COLO668 (cell line): ENCODE data around the gene LATS2.
"Not testable (repeated sequence)": the region's sequence is repeated elsewhere in the genome, so short reads cannot be mapped to it uniquely, and the experiment has no call there.

Experiments used
- DNase-seq: peaks from one replicate; lab custom pipeline; 2025; ENCODE audit not compliant: unreplicated experiment; lab: John Stamatoyannopoulos, UW

Gene LATS2

DNA sequence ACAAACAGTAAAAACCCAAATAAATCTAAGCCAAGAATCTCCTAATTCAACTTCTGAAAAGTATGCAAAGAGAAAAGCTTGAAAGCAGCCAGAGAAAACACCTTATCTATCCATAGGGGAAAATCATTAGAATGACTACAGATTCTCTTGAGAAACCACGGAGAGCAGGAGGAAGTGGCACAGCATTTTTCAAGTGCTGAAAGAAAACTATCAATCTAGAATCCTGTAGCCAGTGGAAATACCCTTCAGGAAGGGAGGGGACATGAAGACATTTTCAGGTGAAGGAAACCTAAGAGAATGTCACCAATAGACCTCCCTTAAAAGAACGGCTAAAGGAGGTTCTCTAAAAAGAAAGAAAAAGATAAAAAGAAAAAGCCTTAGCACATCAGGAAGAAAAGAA lies 92.6 kb downstream of the LATS2 start:
- no peak for DNase-seq

DNA sequence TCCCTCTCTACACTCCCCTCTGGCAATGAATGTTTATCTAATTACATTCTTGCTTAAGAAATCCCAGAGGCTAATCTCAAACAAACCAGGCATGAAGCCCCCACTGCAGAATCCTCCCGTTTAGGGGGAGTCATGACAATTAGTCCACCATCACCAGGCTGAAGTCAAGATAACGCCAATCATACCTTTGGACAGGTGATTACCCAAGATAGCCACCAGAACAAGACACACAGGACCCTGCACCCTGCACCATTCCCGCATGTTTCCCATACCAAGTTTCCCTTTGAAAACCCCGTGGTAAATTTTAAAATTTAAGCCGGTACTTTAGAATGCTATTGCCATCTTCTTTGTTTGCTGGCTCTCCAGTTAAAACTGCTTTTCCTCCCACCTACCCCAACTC lies 94.0 kb downstream of the LATS2 start:
- no peak for DNase-seq

DNA sequence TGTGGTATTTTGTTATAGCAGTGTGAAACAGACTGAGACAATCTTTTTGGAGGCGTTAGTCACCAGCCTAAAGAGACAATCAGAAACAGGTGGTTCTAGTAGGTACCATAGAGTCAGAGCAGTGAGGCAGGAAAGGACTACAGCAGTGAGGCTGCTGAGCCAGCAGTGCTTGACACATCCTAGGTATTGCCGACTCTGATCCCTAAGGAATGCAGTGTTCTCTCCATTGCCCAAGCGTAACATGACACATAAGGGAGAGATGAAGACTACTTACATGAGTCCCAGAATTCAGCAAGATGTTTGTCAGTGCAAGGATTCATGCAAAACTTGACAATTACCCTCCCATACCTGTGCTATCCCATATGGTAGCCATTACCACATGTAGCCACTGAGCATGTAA lies 96.5 kb downstream of the LATS2 start:
- DNase-seq, result no peak

- not testable (repeated sequence) for DNase-seq
These were observed 99.7 kb downstream of the LATS2 start for GRCh38 chr13:20961663-20962062.

- no peak for DNase-seq
These were observed 100.6 kb downstream of the LATS2 start for GRCh38 chr13:20960663-20961309.

DNA sequence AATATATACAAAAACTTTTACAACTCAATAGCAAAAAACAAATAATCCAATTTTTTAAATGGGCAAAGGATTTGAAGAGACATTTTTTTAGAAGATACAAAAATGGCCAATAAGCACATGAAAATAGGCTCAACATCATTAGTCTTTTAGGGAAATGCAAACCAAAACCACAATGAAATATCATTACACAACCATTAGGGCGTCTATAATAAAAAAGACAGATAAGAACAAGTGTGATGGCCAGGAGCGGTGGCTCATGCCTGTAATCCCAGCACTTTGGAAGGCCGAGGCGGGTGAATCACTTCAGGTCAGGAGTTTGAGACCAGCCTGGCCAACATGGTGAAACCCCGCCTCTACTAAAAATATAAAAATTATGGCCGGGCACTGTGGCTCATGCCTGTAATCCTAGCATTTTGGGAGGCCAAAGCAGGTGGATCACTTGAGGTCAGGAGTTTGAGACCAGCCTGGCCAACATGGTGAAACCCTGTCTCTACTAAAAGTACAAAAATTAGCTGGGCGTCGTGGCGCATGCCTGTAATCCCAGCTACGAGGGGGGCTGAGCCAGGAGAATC lies 104.3 kb downstream of the LATS2 start:
- not testable (repeated sequence) for DNase-seq

GRCh38 chr13:20955496-20955895 lies 105.9 kb downstream of the LATS2 start:
- DNase-seq, result no peak

- DNase-seq, result no peak
These were observed 108.0 kb downstream of the LATS2 start for GRCh38 chr13:20953245-20953931.

DNA sequence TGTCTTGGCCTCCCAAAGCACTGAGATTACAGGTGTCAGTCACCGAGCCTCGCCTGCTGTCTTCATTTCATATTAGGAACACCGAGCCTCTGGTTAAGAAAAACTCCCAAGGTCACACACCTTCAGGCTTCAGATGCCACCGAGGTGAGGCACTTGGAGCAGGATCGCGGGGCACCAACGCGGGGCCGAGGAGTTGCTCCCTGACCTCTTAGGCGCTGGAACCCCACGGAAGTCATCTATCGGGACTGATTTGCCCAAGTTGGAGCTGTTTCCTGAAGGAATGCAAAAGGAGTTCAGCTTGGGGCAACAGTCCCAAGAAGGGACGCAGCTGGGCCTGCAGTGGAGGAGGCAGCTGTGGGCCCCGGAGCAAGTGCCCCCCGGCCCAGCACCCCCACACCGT lies 108.5 kb downstream of the LATS2 start:
- no peak for DNase-seq

DNA sequence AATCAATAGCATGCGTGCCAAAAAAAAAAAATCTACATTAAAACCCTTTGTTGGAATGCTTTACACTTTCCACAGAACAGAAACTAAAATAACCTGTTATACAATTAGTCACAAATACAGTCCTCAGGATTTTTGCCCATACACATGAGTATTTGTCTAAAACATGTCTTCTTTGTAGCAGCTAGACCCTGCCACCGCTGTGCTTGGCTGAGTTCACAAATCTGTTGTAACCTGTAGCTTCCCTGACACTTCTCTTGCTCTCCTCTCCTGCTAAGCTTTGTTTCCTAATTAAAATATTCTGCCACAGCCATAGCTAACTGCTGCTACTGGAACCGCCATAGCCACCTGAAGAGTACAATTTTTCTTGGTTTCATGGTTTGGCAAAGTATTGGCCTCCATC lies 113.4 kb downstream of the LATS2 start:
- not testable (repeated sequence) for DNase-seq

GRCh38 chr13:20945952-20946383 lies 115.4 kb downstream of the LATS2 start:
- no peak for DNase-seq

DNA sequence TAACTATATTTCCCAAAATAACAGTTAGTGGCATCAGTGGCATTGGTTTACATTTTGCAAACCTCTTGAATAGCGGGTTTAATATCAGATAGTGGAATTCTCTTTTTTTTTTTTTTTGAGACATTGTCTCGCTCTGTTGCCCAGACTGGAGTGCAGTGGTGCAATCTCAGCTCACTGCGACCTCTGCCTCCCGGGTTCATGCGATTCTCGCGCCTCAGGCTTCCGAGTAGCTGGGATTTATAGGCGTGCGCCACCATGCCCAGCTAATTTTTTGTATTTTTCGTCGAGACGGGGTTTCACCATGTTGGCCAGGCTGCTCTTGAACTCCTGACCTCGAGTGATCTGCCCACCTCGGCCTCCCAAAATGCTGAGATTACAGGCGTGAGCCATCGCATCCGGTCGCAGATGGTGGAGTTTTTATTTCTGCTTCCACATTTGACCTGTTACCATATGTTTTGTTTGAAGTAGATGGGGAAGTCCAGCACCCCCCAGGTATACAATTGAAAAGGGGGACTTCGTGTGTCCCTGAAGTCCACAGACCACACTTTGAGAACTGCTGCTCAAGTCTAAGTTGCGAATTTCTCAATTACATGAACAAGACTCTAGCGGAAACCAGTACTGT lies 118.3 kb downstream of the LATS2 start:
- DNase-seq, result no peak

DNA sequence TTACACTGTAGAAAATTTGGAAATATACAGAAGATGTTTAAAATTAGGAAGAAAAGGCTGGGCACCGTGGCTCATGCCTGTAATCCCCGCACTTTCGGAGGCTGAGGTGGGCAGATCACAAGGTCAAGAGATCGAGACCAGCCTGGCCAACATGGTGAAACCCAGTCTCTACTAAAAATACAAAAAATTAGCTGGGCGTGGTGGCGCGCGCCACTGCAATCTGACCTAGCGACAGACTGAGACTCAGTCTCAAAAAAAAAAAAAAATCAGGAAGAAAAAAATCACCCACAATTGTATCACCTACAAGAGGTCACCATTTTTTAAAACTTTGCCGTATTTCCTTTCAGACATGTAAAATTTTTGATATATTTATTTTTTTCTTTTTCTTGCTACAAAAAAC lies 120.9 kb downstream of the LATS2 start:
- not testable (repeated sequence) for DNase-seq

DNA sequence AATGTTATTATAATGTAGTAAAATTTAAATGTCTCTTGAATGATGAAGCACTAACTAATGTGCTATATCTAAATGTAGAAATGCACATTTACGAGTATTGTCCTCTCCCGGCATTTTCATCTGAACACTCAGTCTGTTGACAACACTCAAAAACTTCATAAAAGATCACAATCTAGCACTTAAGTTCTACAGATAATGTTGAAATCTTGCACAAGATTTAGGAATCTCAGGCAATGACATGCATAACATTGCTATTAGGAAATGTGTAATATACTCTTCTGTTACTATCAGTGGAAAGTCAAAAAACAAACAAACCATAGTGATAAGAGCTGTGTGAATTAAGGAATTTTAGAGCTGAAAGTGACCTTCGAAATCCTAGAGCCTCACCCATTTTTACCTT lies 121.3 kb downstream of the LATS2 start:
- no peak for DNase-seq

DNA sequence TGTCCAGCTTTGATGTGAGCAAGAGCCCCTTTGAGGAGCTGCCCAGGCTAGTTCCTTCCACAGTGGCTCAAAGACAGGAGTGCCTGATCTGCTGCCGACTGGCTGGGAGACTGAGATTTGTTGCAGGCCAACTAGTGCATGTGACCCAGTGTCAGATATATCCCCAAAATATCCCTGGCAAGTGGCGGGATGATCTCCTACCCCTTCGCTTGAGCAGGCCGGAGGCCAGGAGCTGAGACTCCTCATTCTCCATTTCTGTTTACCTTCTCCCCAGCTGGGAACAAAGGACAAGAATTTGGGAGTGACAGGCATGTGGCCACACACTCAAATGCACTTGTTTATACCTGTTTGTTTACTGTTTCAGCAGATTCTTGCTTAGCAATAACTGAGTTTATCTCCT lies 121.7 kb downstream of the LATS2 start:
- DNase-seq, result no peak

DNA sequence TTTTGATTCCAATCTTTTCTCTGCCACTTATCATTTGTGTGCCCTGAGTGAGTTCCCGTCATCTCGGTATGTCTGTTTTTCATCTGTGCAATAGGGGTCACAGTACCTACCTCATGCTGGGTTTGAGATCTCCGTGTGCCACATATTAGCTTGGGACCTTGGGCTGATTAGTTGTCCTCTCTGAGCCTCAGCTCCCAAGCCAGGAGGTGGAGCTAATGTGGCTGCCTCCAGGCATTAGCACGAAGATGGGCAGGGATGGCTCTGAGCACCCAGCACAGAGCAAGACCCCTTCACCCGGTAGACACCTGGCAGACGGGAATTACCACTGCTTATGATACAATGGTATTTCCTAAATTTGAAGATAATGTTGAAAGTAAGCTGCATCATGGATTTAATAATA lies 123.1 kb downstream of the LATS2 start:
- no peak for DNase-seq

DNA sequence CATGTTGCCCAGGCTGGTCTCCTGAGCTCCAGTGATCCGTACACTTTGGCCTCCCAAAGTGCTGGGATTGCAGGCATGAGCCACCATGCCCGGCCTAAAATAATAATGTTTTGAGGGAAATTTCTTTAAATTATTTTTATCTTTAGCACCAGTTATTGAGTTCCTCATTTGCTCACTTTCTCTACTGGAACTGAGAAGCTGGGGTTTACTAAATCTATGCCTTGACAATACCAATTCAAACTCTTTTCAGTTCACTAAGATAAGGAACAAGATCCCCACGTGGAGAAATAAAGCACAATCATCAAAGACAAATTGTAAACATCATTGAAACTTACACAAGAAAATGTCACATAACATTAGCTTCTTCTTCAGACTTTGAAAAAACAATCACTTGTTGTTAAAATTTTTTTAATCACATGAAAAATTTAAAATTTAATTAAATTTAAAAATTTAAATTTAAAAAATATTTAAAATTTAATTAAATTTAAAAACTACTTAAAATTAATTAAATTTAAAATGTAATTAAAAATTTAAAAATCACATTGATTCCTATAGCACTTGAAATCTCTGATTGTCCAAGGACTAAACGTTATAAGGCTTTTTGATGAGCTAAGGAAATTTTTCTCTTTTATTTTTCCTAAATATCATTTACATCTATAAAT lies 133.7 kb downstream of the LATS2 start:
- DNase-seq, result no peak

DNA sequence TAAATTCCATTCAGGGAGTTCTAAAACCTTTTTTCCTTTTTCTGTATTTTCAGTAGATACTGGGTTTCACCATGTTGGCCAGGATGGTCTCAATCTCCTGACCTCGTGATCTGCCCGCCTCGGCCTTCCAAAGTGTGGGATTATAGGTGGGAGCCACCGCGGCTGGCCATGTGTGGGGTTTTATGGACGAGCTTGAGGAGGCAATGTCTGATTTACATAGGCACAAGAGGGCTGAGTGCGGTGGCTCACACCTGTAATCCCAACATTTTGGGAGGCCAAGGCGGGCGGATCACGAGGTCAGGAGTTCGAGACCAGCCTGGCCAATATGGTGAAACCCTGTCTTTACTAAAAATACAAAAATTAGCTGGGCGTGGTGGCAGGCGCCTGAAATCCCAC lies 136.0 kb downstream of the LATS2 start:
- not testable (repeated sequence) for DNase-seq

DNA sequence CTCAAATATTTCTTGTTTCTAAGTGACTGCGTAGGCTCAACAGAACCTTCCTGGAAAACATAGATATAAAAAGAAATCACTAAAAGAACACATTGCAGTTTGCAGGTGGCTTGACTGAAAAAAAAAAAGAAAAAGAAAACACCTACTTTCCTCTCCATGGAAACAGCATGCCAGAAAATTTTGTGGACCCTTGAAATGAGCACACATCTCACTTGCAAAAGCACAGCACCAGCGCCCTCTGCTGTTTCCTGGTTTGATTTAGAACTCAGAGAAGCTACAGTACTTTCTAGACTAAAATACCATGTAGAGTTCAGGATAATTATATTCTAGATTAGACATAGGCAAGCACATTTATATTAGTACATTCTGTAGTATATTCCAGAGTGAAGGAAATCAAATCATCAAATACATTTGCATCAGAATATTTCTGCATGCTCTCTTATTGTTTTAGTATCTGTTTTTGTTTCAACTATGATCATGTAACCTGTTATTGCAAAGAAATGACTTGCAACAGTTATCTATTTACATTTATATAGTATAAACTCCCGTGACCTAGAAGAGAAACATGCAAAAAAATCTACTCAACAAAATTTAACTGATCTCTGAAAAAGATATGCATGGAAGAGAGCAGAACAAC lies 136.5 kb downstream of the LATS2 start:
- peak; percentile 90 for DNase-seq

GRCh38 chr13:20923272-20923671 lies 138.1 kb downstream of the LATS2 start:
- no peak for DNase-seq
